HG02981 (cell line): ENCODE measurements around the gene ADAMTS1.

ENCODE experiments used
- ATAC-seq: cut with Tn5 transposase; IDR thresholded peaks from one replicate; pipeline ENCODE4 v1.9.1; 2021; ENCODE audit warnings: mild to moderate bottlenecking, moderate library complexity; ENCODE audit not compliant: unreplicated experiment

The ADAMTS1 gene

DNA sequence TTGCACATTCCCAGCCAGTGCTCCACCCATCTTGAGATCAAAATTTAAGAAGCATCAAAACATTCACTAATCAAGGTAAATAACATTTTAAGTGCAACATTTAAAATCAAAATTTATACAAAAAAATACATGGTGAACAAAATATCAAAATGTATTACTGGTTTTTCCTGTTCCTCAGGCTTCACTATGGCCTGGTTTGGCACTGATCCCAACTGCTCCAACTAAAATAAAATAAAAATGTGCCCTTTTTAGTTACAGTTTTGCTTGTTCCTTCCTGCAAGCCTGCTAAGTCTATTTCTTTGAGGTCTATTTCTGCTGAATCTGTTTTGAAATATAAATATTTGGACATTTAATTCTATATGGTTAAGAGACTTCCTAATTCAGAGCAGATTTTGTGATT lies 54.9 kb downstream of the ADAMTS1 start:
- ATAC-seq: no peak

DNA sequence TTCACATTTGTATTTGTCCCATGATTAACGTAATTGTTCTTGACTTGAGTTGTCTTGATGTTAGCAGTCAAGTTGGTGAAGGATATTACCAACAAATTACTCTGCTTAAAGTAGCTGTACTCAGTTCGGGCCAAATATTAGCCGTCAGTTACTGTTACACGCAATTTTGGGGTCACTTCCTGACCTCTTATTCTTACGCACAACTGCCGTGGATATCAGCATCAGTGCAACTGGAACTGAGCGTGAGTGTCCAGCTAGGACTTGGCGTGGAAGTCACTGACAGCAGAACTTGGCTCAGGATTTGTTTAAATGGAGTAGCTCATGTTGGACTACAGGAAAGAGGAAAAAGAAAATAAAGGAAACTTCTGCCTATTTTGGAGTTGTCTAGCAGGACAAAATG lies 56.4 kb downstream of the ADAMTS1 start:
- ATAC-seq: no peak
